AG10803 (cell line): ENCODE measurements around the gene MYH10.

Source experiments
- DNase-seq: peaks from one replicate; pipeline ENCODE4 v3.0.0; 2010; ENCODE audit warnings: low read depth
- H3K4me3 ChIP-seq: 2 replicates; pipeline ENCODE4 v1.5.1; 2011; ENCODE audit warnings: mild to moderate bottlenecking, low read length, control low read depth
- CTCF ChIP-seq: conservative IDR thresholded peaks from 2 replicates; pipeline ENCODE4 v1.5.1; 2011; ENCODE audit warnings: mild to moderate bottlenecking, low read length, control low read depth, inconsistent platforms

Gene MYH10

GRCh38 chr17:8466873-8467272, 163.7 kb downstream of the MYH10 start:
- no peak for DNase-seq
- no peak overlapping the region for H3K4me3 ChIP-seq
- no peak for TF ChIP-seq CTCF

- DNase-seq, result peak; percentile 97
- H3K4me3 ChIP-seq, result no peak overlapping the region
- TF ChIP-seq CTCF, result no peak
Measured at GRCh38 chr17:8466456-8466855, 164.1 kb downstream of the MYH10 start.

GRCh38 chr17:8465759-8466158, 164.8 kb downstream of the MYH10 start:
- TF ChIP-seq CTCF, result no peak

GRCh38 chr17:8465356-8465755, 165.2 kb downstream of the MYH10 start:
- no peak overlapping the region for H3K4me3 ChIP-seq
- peak; percentile 51 for DNase-seq
- TF ChIP-seq CTCF, result no peak

More at GRCh38 chr17:8465759-8466158, 164.8 kb downstream of the MYH10 start:
- no peak for DNase-seq
- H3K4me3 ChIP-seq, result no peak overlapping the region

GRCh38 chr17:8464941-8465340, 165.6 kb downstream of the MYH10 start:
- H3K4me3 ChIP-seq, result no peak overlapping the region
- no peak for TF ChIP-seq CTCF
- DNase-seq, result no peak

GRCh38 chr17:8463099-8463498, 167.4 kb downstream of the MYH10 start:
- DNase-seq, result peak; percentile 95
- H3K4me3 ChIP-seq, result no peak overlapping the region
- no peak for TF ChIP-seq CTCF

GRCh38 chr17:8462564-8462963, 168.0 kb downstream of the MYH10 start:
- TF ChIP-seq CTCF, result no peak
- H3K4me3 ChIP-seq, result no peak overlapping the region
- DNase-seq, result no peak
